ENCODE results near the gene UBQLN1. TPM values are rescaled to one million over a fixed set of nuclear protein-coding genes. Genes with fewer than 3 reads are reported as not detected.

UBQLN1 gene
- total and polyA plus RNA-seq, 9 of the 15 experiments (the other 6 are each of a cell fraction or from before 2014, with no cell fraction given), result 7.5 to 120 (median 52.8) TPM

- H3K4me2 ChIP-seq (ENCODE audit: insufficient read depth, low read length), result peak overlapping the region; percentile 14; the same call in 1 of the 2 replicates
- H2AFZ ChIP-seq (ENCODE audit: low read depth, low read length), result no peak overlapping the region
- peak overlapping the region; percentile 28; the same call in 1 of the 3 replicates for H3K27ac ChIP-seq (ENCODE audit: extremely low read depth, low read depth, low read length)
- CTCF ChIA-PET (ENCODE audit: low intra/inter-chr PET ratio), result no interaction called here
- POLR2A ChIA-PET, result interaction anchor here (0.6 to 1.2 kb wide), 2 partner anchors 16 to 79 kb away, joined by 3 read pairs; partner anchors contain the start of gene IDNK
- peaks cover 0 to 5% of the 10 kb centered on the region in 2 experiments; a peak in 3 of 5 replicates for H3K4me1 ChIP-seq (replicated peaks in 1 of 2; ENCODE audit: control insufficient read depth in 2 of 2, insufficient read depth in 2 of 2, low read length in 2 of 2)
- peaks cover 99% of the 10 kb centered on the region for H3K79me2 ChIP-seq (ENCODE audit: control insufficient read depth, insufficient read depth, low read length)
- no peaks in the 10 kb centered on the region for H3K9me3 ChIP-seq (replicated peaks; ENCODE audit: control insufficient read depth, insufficient read depth, low read depth, low read length)
- FAIRE-seq (no peak), ATAC-seq (no peak; the same call in 2 of the 3 replicates), DNase-seq (ENCODE audit: extremely low read depth in 1 of 4, low spot score in 3 of 4) (no peak)
- WGBS (ENCODE audit: insufficient coverage, low coverage, missing lambda C conversion rate), result 1% methylated on average over 6 of the region's 6 CpGs
- H3K9ac ChIP-seq (ENCODE audit: insufficient read depth in 1 of 2, low read depth in 2 of 2, low read length in 2 of 2), result peak overlapping the region in 1 of 2 experiments; percentile 28; a peak in 1 of 4 replicates
- TF ChIP-seq ARHGAP35 (IDR thresholded peaks at IDR 0.05; ENCODE audit: partially characterized antibody), result no peak
- TF ChIP-seq RAD51 (IDR thresholded peaks at IDR 0.05; ENCODE audit: borderline replicate concordance, low read depth), result peak; percentile 16; the same call in 1 of the 2 replicates
- no peak for TF ChIP-seq TFE3 (CRISPR knock-in tag; IDR thresholded peaks at IDR 0.05)
- BruUV-seq (replicated peaks), result no TSS peak
- no peaks in the 10 kb centered on the region for H3K9me1 ChIP-seq (ENCODE audit: control insufficient read depth, insufficient read depth, low read length)
- in situ Hi-C loops (cut with MboI), result no loop called here
- H3K36me3 ChIP-seq (ENCODE audit: control insufficient read depth, insufficient read depth, low read length), result peaks cover 19% of the 10 kb centered on the region
- H3K27me3 ChIP-seq (ENCODE audit: control insufficient read depth in 2 of 2, insufficient read depth in 2 of 2, low read length in 2 of 2), result no peaks in the 10 kb centered on the region
- H4K20me1 ChIP-seq (replicated peaks; ENCODE audit: control insufficient read depth, insufficient read depth, low read length), result peaks cover 23% of the 10 kb centered on the region
- intact Hi-C loops (cut with micrococcal nuclease), result loop anchor here (10.0 kb wide), 2 partner anchors 113 to 283 kb away; partner anchors contain the start of genes GKAP1, HNRNPK and RMI1
- no peak overlapping the region for H3K4me3 ChIP-seq
Observed at GRCh38 chr9:83701769-83702168, 6.0 kb downstream of the UBQLN1 start.

All from K562 (cell line).